Stimulated activated CD4-positive, alpha-beta T cell treated with anti-CD3 and anti-CD28 coated beads, Interleukin-2, amount 100 ng/mL, for 4 hours (primary cell): Measurements from ENCODE around the gene BTBD9.

Source experiments
- DNase-seq: peaks from one replicate; pipeline ENCODE4 v3.0.0-alpha.2; 2020; ENCODE audit warnings: low read depth

Gene BTBD9

DNA sequence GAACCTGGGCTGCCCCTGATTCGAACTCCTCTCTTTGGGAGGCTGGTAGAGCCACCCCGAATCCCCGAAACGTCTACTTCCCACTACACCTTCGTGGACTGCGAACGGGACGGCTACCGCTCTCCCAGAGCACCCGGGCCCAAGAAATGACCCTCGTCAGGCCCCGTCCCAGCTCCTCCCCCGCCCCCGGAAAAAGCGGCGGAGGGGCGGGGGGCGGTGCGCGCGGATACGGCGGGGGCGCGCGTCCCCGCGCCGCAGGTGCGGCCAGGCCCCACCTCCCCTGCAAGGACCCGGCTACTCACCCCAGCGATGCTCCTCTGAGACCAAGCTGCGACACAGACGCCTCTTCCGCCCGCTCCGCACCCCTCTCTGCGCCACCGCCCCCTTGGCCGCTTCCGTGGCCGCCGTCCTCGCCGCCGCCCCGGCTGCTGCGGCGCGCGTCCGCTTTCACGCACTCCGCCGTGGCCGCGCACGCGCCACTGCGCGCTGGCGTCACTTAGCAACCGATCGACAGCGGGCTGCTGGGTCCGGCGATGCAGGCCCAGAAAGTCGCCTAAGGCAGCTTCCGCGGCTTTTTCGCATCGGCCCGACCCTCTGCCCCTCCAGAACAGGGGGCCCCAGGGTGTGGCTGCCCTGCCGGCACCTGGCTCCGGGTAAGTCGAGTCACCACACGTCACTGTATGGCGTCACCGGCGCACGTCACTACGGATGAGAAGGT is at the start of gene BTBD9:
TSS of gene BTBD9 (minus strand) at position 432 of the 718 bp plus-strand sequence.
- DNase-seq, result peak; percentile 66

DNA sequence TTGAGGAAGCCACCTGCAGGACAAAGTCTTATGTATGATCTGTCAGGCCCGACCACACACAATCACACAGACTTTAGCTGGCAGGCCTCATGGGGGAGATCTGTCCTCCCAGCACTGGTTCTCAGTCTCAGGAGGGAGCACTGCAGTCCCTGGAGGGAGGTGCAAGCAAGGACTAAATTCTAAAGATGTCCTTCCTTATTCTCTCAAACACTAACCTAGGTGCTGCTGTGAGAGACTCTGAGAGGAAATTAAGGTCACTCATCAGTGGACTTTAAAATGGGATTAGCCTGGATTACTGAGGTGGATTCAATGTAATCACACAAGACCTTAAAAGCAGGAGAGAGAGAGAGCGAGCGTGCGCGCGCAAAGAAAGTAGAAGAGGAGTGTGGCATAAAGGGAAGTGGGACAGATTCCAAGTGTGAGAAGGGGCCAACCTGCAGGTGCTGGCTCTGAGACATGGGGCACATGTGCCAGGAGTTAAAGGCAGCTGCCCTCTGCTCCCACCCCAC is 48.9 kb upstream of the BTBD9 start:
- no peak for DNase-seq

DNA sequence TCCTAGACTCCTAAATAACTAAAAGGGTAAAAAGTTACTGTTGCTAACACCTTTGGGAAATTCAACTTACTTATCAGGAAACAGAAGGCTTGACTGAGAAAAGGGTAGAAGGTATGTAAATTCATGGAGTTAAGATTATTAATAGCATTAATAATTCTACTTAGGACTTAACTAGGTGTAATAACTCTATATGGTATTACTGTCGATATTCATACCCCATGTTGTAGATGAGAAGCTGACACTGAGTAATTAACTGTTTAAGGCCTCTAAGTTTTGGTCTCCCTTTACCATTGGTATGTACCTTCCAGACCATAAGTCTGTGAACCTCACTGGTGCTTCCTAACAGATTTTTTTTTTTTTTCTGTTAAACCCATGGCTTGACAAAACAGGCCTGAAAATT is 47.8 kb upstream of the BTBD9 start:
- no peak for DNase-seq

DNA sequence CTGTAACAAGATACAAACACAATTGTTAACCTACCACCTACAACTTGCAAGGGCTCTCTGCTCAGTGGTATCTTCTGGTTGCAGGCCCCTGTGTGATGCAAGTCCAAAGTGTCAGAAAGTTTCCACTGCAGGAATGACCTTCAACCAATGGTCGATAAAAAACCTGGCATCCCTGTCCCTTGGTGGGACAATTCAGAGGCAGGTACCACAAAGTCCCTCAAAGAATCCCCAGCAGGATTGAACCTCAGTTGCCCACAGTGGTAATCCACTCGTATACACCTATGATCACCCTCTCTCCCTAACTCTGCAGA is 47.3 kb upstream of the BTBD9 start:
- DNase-seq, result no peak

DNA sequence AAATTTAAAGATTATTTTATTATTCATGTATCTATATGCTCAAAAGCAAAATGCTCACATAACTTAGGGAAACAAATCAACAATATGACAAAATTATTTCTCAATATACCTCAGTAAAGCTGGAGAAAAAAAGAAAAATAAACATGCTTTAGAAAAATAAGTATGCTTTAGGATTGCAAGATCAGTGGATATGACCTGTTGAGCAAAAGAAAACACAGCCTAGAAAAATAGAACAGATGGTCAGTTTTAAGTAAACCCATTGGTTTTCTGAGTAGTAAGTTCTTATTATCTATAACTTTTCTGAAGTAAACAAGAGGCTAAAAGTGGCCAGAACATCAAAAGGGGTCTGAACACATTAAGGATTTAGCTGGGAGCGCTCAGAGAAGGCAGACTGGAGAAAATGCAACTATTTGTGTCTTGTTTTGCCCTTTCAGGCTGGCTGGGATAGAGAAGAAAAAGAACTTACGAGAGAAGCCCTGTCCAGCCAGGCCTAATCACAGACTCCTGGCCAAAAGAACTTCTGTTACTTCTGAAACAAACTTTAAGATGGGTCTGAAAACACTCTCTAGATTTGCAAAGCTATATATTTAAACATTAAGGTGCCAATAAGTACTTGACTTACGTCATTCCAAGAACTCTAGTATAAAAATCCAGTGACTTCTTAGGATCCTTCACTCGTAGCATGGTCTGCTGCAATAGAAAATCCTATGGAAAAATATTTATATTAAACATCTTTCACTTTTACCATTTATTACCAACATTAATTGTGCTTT is 46.7 kb upstream of the BTBD9 start:
- no peak for DNase-seq

DNA sequence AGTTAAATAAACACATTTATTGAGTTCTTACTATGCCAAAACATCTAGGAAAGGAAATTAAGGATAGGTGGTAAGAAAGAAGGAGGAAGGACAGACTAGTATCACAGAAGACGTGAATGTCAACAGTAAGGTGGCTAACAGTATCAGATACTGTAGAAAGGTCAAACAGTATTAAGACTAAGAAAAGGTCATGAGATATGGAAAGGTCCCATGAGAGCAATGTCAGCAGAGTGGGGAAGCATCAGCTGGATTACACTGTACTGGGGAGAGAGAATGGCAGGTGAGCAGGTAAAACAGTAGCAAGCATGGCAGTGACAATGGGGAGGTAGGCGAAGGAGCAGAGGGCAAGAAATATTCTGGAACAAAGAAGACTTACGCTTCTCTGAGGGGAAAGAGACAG is 45.2 kb upstream of the BTBD9 start:
- no peak for DNase-seq

DNA sequence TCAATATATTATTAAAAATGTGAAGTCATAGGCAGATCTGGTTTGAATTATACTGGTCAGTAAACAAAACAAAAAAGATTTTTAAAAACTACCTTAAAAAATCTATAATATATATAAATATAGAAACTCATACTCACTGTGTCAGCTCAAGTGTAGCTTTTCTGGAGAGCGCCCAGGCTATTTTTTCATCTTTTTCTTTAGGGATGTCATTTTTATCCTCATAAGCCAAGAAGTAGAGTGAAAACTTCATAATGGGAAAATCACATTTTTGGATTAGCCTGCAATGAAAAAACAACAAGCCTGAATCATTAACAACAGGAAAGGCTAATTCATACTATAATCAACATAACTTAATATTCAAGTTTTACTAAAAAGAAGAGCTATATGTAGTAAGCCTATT is 44.5 kb upstream of the BTBD9 start:
- DNase-seq, result no peak

DNA sequence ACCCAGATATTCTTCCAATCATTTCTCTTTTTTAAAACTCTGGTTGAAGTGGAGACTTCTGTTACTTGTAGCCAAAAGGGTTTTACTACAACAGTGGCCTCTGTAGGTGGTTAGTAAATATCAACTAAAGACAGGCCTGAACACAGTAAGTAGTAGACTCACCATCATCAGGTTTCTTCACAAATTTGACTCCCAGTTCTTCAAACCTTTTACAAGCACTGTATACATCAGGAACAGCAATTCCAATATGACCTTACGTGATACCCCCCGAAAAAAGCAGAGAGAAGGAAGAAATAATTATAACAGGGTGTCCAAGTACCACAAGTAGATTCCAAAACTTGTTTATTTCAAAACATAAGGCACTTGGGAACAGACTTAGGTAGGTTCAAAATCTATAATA is 42.1 kb upstream of the BTBD9 start:
- no peak for DNase-seq

DNA sequence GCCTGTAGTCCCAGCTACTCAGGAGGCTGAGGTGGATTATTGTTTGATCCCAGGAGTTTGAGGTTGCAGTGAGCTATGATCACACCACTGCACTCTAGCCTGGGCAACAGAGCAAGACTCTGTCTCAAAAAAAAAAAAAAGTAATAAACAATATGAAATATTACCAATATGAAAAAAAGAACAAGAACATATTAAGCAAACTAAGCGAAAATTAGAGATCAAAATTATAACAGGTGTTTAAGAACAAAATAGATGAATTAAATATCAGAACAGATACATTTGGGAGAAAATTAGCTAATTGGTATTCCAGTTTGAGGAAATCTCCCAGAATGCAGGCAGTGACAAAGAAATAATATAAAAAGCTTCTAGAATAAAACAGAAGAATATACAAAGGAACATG is 39.9 kb upstream of the BTBD9 start:
- DNase-seq, result no peak

DNA sequence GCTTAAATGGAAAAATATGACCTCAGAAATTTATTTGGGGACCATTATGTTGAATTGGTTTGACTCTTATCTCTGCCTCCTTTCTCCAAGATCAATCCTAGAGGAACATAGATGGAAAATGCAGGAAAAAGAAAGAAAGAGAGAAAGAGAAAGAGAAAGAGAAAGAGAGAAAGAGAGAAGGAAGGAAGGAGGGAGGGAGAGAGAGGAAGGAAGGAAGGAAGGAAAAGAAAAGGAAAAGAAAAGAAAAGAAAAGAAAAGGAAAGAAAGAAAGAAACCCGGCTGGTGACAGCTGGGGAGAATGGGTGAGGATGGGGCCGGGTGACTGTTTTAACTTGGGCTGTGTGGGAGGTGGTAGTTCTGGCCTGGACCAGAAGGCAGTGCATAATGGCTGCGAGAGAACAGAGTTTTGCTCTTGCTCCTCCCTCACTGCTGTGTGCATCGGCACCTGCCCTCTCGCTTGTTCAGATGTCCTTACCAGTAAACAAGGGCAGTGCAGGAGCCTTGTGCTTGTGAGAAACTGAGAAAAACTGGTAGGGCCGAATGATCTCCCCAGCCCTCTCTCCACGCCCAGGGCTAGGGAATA is 38.5 kb upstream of the BTBD9 start:
- no peak for DNase-seq

DNA sequence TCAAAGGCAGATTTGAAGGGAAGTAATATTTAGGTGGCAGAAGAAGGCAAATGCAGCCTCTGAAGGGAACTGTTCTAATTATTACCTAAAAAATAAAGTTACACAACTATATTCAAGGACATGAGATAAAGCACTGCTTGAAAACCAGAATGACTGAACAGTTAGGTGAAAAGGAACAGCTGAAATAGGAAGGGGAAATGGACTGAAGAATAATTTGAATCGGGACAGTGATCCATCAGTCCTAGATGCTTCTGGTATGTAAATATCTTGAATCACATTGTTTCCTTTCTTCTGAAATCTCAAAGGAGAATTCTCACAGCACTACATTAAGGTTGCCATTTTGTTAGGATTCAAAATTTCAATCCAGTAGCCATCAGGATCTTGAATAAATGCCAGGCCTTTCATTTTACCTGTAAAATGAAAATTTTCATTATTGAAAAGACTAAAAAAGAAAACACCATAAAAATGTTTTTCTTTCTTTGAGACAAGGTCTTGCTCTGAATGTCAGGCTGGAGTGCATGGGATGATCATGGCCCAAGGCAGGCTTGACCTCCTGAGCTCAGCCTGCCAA is 37.3 kb upstream of the BTBD9 start:
- no peak for DNase-seq

DNA sequence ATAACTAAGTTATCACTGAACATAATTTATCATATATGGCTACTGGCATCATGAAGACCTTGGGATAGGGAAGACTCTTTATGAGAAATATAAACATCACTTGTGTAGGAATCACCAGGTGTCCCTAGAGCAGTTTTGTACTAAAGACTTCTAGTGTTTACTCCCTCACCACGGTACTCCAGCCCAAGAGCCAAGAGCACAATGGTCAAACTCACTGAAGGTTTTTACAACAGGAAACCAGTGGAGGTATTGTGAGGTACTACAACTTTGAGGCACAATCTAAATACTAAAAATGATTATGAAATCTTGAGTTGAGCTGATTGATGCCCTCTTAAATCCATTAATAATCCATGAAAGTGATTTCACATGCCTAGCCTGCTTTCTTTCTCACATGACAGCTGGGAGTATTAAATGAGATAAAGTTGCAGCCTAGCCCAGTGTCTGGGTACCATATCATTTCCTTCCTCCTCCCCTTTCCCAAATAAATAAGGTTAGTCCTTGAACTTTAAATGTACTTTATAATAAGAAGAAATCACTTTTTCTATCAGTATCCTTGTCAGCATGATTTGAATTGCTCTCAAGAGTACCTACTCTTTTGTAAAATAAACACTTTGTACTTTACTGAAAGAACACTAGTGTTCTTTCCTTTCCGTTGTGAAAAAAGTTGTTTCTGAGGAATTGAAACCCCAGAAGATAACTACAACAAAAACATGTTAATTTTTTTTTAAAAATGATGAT is 36.7 kb upstream of the BTBD9 start:
- no peak for DNase-seq

DNA sequence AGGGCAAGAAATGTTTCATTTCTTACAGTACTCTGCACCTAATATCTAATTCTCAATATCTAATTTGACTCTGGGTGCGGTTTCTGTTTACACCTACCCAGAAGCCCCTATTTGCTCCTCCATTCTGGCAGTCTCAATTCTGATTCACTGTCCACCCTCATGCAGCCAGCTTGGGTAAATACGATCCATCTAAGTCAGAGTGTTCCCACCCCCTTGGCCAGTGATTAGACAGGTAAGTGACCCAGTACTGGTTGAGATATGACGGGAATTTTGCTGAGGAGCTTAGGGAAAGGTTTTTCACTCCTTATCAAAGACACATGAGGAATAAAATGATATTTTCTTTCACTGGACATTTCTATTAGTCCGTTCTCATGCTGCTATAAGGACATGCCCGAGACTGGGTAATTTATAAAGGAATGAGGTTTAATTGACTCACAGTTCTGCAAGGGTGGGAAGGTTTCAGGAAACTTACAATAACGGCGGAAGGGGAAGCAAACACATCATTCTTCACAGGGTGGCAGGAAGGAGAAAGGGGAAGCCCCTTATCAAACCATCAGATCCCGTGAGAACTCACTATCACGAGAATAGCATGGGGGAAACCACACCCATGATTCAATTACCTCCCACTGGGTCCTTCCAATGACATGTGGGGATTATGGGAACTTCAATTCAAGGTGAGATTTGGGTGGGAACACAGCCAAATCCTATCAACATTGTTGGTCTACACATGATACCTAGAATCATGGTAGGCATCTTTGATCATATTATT is 33.9 kb upstream of the BTBD9 start:
- DNase-seq, result no peak

DNA sequence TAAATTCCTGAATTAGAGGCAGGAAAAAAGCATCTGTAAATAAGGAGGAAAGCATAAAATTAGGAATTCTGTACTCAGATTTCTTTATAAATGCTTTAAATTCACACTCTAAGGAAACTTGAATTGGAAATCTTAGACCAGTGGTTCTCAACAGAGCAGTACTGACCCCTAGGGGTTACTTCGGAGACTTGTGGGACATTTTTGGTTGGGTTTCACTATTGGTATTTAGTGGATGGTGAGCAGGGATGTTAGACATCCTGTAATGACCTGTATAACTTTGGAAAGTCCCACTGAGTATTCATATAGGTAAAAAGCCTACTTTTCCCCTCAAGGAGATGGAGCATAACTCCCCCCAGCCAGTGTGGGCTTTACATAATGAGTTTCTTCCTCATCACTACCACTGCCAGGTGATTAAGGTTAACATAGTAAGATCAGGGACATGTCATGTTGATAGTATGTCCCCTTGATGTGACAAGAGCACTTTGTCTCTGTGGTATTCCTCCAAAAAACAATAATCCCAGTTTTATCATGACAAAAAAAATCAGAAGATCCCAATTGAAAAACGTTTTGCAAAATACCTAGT is 32.2 kb upstream of the BTBD9 start:
- peak; percentile 15 for DNase-seq

DNA sequence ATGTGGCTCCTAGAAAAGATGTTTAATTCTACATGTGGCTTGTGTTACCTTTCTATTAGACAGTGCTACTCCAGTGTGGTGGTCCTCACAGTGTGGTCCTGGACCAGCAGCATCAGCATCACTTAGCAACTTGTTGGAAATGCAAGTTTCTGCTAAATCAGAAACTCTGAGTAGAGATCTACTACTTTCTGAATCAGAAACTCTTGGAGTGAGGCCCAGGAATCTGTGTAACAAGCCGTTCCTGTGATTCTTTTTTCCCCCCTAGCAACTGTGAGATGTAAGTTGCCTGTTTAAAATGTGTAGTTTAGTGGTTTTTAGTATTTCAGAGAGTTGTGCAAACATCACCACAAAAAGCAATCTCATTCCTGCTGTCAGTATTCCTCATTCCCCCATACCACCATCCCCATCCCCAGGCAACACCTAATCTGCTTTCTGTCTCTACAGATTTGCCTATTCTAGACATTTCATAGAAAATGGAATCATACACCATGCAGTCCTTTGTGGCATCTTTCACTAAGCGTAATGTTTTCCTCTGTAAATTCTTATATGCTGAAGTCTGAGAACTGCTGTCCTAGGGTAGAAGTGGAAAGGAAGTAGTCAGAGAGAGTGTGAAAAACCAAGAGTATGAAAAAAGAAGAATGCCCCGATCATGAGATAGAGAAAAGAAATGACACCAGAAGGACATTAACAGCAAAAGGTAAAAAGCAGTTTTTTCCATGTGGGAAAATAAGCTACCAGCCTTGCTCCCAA is 18.9 kb upstream of the BTBD9 start:
- DNase-seq, result no peak

DNA sequence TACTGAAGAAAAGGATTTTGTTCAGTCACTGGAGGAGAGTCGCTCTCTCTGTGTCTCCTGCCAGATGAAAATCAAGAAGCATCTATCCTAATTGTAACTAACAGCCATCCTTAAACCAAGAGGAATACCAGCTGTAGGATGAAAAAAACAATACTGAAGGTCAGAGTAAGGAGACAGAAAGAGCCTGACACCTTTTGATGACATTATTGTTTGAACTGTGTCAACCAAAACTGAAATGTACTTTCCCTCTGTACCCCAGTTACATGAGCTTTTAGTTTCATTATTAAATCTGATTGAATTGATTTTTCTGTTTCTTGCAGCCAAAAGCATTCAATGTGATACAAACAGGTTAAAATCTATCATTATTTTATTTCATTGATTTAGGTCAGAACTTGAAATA is 17.2 kb upstream of the BTBD9 start:
- no peak for DNase-seq

DNA sequence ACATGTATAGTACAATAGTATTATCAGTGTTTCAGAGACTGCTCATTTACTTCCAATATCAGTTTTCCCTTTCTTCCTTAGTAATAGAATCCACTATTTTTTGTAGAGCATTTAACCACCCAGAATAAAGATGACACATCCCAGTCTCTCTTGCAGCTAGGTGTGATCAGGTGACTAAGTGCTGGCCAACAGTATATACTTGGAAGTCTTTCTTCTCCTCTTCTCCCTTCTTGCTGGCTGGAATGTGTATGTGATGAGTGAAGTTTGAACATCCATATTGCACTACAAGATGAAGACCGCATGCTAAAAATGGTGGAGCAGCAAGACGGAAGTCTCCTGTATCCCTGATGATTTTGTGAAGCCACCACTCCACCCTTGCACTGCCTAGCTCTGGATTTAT is 14.5 kb upstream of the BTBD9 start:
- DNase-seq, result no peak

DNA sequence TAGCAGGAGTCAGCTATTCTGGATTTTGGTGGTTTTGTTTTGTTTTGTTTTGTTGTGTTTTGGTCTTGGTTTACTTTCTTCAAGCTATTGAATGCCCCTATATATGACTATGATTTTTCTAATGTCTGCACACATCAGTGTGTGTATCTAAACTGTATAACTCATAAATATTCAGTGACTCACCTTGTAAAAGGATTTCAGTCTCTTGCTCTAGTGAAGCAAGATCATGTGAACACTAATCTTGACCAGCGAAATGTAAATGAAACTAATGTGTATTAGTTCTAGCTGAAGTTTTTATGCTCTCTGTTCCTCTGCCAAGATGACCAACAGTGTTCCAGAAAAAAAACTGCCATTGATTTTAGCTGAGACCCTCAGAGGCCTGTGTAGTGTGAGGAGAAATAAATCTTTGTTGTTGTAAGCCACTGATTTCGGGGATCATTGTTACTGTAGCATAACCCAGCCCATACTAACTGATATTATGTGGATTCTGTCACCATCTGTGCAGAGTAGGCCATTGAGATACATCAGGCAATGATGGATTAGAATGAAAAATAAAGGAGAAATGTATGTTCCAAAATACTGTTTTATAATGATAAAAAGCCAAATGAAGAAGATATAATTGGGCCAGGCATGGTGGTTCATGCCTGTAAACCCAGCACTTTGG is 11.5 kb upstream of the BTBD9 start:
- DNase-seq, result no peak

DNA sequence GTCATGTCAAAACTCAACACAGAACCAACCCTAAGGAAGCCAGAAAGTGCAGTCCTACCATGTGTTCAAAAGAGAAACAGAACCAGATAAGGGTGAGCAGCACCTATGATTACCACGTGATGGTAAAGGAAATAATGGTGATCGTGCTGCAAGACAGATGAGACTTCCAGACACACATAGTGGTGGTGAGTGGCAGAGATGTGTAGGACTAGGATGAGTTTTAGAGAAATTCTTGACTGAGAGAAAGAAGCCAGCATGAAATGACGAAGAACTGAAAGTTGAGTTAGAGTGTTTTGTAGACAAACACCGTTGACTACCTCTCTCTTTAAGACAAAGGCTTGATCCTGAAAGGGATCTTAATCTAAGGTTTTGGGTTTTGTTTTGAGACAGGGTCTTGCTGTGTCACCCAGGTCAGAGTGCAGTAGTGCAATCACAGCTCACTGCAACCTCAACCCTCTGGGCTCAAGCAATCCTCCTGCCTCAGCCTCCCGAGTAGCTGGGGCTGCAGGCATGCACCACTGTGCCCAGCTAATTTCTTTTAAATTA is 10.6 kb upstream of the BTBD9 start:
- DNase-seq, result no peak

DNA sequence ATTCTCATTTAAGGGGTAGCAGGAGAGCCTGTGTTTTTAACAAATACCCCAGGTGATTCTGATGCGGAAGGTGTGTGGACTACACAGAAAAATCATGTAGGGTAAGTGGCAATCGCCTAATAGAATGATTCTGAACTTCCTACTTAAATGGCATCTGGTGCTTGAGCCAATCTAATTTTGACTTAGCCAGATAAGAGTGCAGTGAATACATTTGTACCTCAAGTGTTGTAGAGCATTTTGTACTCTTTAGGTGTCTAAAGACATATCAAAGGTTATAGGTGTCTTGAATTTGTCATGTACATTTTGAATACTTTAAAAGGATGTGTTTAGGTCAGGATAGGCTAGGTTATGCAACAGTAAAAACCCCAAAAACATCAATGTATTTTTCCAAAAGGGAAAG is 10.0 kb upstream of the BTBD9 start:
- DNase-seq, result no peak
